ENCODE measurements around the gene MPV17. TPM values are rescaled to one million over a fixed set of nuclear protein-coding genes. Genes with fewer than 3 reads are reported as not detected.

MPV17 gene
- total and polyA plus RNA-seq, 2 of the 13 experiments (the other 11 are each of a cell fraction or from before 2014, with no cell fraction given): 48.9 to 129 TPM

- TF ChIP-seq ZNF512 (CRISPR knock-in tag; IDR thresholded peaks at IDR 0.05): no peak
- no peak for TF ChIP-seq GABPA (IDR thresholded peaks at IDR 0.05; ENCODE audit: low read depth, low read length)
- 0 out of 2 replicates have a peak, but pooled peaks have one; percentile 23 for TF ChIP-seq GABPA (CRISPR knock-in tag; IDR thresholded peaks at IDR 0.05; ENCODE audit: low read depth)
- TF ChIP-seq TGIF2 (CRISPR knock-in tag; IDR thresholded peaks at IDR 0.05): no peak
- TF ChIP-seq RFXANK (CRISPR knock-in tag; IDR thresholded peaks at IDR 0.05): 0 out of 2 replicates have a peak, but pooled peaks have one; percentile 5
- TF ChIP-seq MNT (IDR thresholded peaks at IDR 0.05): no peak
- 0 out of 2 replicates have a peak, but pooled peaks have one; percentile 60 for TF ChIP-seq ZNF3 (CRISPR knock-in tag; IDR thresholded peaks at IDR 0.05)
Measured at GRCh38 chr2:27323596-27324285, 844 bp upstream of the MPV17 start (continued).

GRCh38 chr2:27322301-27322765 is 564 bp downstream of the MPV17 start:
- Histone ChIP-seq H3K36me3 (replicated peaks in 1 of 2; ENCODE audit: control insufficient read depth in 1 of 2, insufficient read depth in 2 of 2, low read length in 2 of 2) (peaks cover 7 to 19% of the 10 kb centered on the region in 2 experiments), H4K20me1 (ENCODE audit: insufficient read depth, low read length) (no peaks in the 10 kb centered on the region), H3K4me2 (ENCODE audit: low read depth, low read length) (peak overlapping the region; percentile 95), H3K4me3 (replicated peaks in 1 of 3; ENCODE audit: insufficient read depth in 1 of 3, low read depth in 2 of 3, low read length in 3 of 3) (peak overlapping the region; percentile 82 to 86 (median 83)), H3K9ac (ENCODE audit: insufficient read depth, low read depth, low read length) (peak overlapping the region; percentile 99), H3K4me1 (ENCODE audit: insufficient read depth, low read length) (peaks cover 36% of the 10 kb centered on the region), H3K27me3 (ENCODE audit: control insufficient read depth in 1 of 2, insufficient read depth in 2 of 2, low read length in 2 of 2) (peaks cover 0 to 4% of the 10 kb centered on the region in 2 experiments; a peak in 1 of 5 replicates), H3K9me3 (ENCODE audit: low read length) (no peaks in the 10 kb centered on the region), H3K27ac (ENCODE audit: extremely low read length, insufficient read depth, low read length) (peak overlapping the region; percentile 91), H2AFZ (ENCODE audit: low read length) (no peak overlapping the region), H3K79me2 (ENCODE audit: insufficient read depth, low read length) (peaks cover 25% of the 10 kb centered on the region)
- CTCF ChIA-PET (ENCODE audit: low intra/inter-chr PET ratio, low total read pairs): no interaction called here
- POLR2A ChIA-PET: interaction anchor here (0.8 to 5.0 kb wide), 15 partner anchors 10 to 106 kb away, joined by 3 to 73 read pairs (median 7); partner anchors contain the start of genes EIF2B4, GTF3C2, NRBP1 and SNX17
- in situ Hi-C loops (cut with HindIII; ENCODE audit: extremely low pct_ligation_motif_present, low pct_unique_long_range_greater_than_20kb): loop anchor here (5.0 kb wide), 1 partner anchor 50 kb away; the partner anchor contains the start of genes EIF2B4 and SNX17
- WGBS (ENCODE audit: low lambda C conversion rate): 0% methylated on average over 9 of the region's 10 CpGs
- ATAC-seq (peak; percentile 9), DNase-seq (ENCODE audit: low spot score) (no peak), FAIRE-seq (no peak)
- BruUV-seq (replicated peaks): TSS peak; percentile 88
- intact Hi-C loops (cut with micrococcal nuclease; ENCODE audit: unreplicated experiment): no loop called here
- TF ChIP-seq THRA (CRISPR knock-in tag; IDR thresholded peaks at IDR 0.05; ENCODE audit: borderline replicate concordance) (no peak), NFKB2 (CRISPR knock-in tag; IDR thresholded peaks at IDR 0.05; ENCODE audit: borderline replicate concordance) (no peak), ZFP36 (IDR thresholded peaks at IDR 0.05; ENCODE audit: borderline replicate concordance, low read depth, low read length, partially characterized antibody) (no peak), ZHX1 (CRISPR knock-in tag; IDR thresholded peaks at IDR 0.05; ENCODE audit: low read depth) (no peak), MTA1 (CRISPR knock-in tag; IDR thresholded peaks at IDR 0.05; ENCODE audit: borderline replicate concordance) (0 out of 2 replicates have a peak, but pooled peaks have one; percentile 6), CREM (IDR thresholded peaks at IDR 0.05) (no peak), CREM (CRISPR knock-in tag; IDR thresholded peaks at IDR 0.05) (no peak)

All from HepG2 (cell line).